Neuronal stem cell (in vitro differentiated cells): Measurements from ENCODE around the gene SEPTIN5.

Experiments
- DNase-seq: peaks from one replicate; pipeline ENCODE4 v3.0.0-alpha.2; 2013; ENCODE audit warnings: low spot score
- H2AFZ ChIP-seq: one replicate; pipeline ENCODE4 v1.6.1; 2013; ENCODE audit warnings: mild to moderate bottlenecking, low read length, inconsistent platforms
- H2AK5ac ChIP-seq: 2 replicates; pipeline ENCODE4 v1.6.1; 2013; ENCODE audit warnings: low read depth, mild to moderate bottlenecking, inconsistent platforms, low read length, moderate library complexity, mixed read lengths
- H2BK120ac ChIP-seq: 2 replicates; pipeline ENCODE4 v1.6.1; 2013; ENCODE audit warnings: low read depth, mild to moderate bottlenecking, inconsistent platforms, low read length, moderate library complexity, mixed read lengths
- H2BK12ac ChIP-seq: one replicate; pipeline ENCODE4 v1.6.1; 2013; ENCODE audit warnings: low read length, inconsistent platforms
- H2BK15ac ChIP-seq: 2 replicates; pipeline ENCODE4 v1.6.1; 2013; ENCODE audit warnings: mild to moderate bottlenecking, low read length, inconsistent platforms, mixed read lengths
- H2BK5ac ChIP-seq: one replicate; pipeline ENCODE4 v1.6.1; 2013; ENCODE audit warnings: inconsistent platforms, mild to moderate bottlenecking, low read length, moderate library complexity
- H3K14ac ChIP-seq: one replicate; pipeline ENCODE4 v1.6.1; 2013; ENCODE audit warnings: low read length, inconsistent platforms
- H3K18ac ChIP-seq: 2 replicates; pipeline ENCODE4 v1.6.1; 2013; ENCODE audit warnings: low read length, inconsistent platforms
- H3K23ac ChIP-seq: 2 replicates; pipeline ENCODE4 v1.6.1; 2013; ENCODE audit warnings: low read depth, mild to moderate bottlenecking, mixed read lengths, low read length, inconsistent platforms; ENCODE audit not compliant: poor library complexity
- H3K27ac ChIP-seq: replicated peaks from 3 replicates; pipeline ENCODE4 v1.5.1; 2013; ENCODE audit warnings: low read length, inconsistent platforms
- H3K27me3 ChIP-seq, 3 experiments: 2 replicates each; pipeline ENCODE4 v1.6.1; 2013; ENCODE audit warnings: low read length in 3 of 3, mild to moderate bottlenecking in 2 of 3, inconsistent platforms in 1 of 3, low read depth in 1 of 3, mixed read lengths in 1 of 3, moderate library complexity in 1 of 3; ENCODE audit not compliant: control insufficient read depth in 3 of 3, insufficient read depth in 3 of 3
- H3K36me3 ChIP-seq, 2 donors: replicated peaks in 1 of 2; 2 replicates each; pipeline ENCODE4 v1.6.1; 2013; ENCODE audit warnings: low read length in 2 of 2; ENCODE audit not compliant: control insufficient read depth in 2 of 2, insufficient read depth in 2 of 2
- H3K4ac ChIP-seq: 2 replicates; pipeline ENCODE4 v1.6.1; 2013; ENCODE audit warnings: inconsistent platforms, mild to moderate bottlenecking, low read length, moderate library complexity
- H3K4me1 ChIP-seq, 2 donors: 1 replicate in 1 of 2; 2 replicates in 1 of 2; pipeline ENCODE4 v1.6.1; 2013; ENCODE audit warnings: low read length in 2 of 2, low read depth in 1 of 2; ENCODE audit not compliant: control insufficient read depth in 2 of 2, insufficient read depth in 1 of 2
- H3K4me2 ChIP-seq: one replicate; pipeline ENCODE4 v1.6.1; 2013; ENCODE audit warnings: mild to moderate bottlenecking, low read length, inconsistent platforms; ENCODE audit not compliant: insufficient read depth, poor library complexity, severe bottlenecking
- H3K4me3 ChIP-seq, 2 donors: 2 replicates each; pipeline ENCODE4 v1.5.1; 2013; ENCODE audit warnings: low read length in 2 of 2, mild to moderate bottlenecking in 2 of 2, inconsistent platforms in 1 of 2, moderate library complexity in 1 of 2
- H3K79me1 ChIP-seq: one replicate; pipeline ENCODE4 v1.6.1; 2013; ENCODE audit warnings: low read depth, mild to moderate bottlenecking, inconsistent platforms, low read length, moderate library complexity
- H3K9ac ChIP-seq: one replicate; pipeline ENCODE4 v1.6.1; 2013; ENCODE audit warnings: mild to moderate bottlenecking, low read depth, low read length, inconsistent platforms; ENCODE audit not compliant: poor library complexity
- H3K9me3 ChIP-seq, 2 donors: replicated peaks in 1 of 2; 2 replicates each; pipeline versions ENCODE3 to v1.6.1; 2013; ENCODE audit warnings: low read length in 2 of 2, mild to moderate bottlenecking in 2 of 2, inconsistent platforms in 1 of 2, low read depth in 1 of 2, mixed read lengths in 1 of 2, moderate library complexity in 1 of 2; ENCODE audit not compliant: control insufficient read depth in 2 of 2, insufficient read depth in 1 of 2
- H4K8ac ChIP-seq: one replicate; pipeline ENCODE4 v1.6.1; 2013; ENCODE audit warnings: low read depth, mild to moderate bottlenecking, inconsistent platforms, low read length, moderate library complexity
- H4K91ac ChIP-seq: one replicate; pipeline ENCODE4 v1.6.1; 2013; ENCODE audit warnings: low read length, low read depth, mild to moderate bottlenecking, inconsistent platforms; ENCODE audit not compliant: poor library complexity
- WGBS, 2 donors: extraction: QIAGEN DNeasy Blood & Tissue Kit; methylation state at CpG; one replicate each; pipeline ENCODE4 v1.1.7; 2013; ENCODE audit warnings: missing lambda C conversion rate in 2 of 2, mixed read lengths in 1 of 2; ENCODE audit not compliant: insufficient read length in 2 of 2, insufficient replicate concordance in 1 of 2; ENCODE audit errors: extremely low coverage in 2 of 2; 5-methylcytosine and 5-hydroxymethylcytosine counted together

Gene SEPTIN5

DNA sequence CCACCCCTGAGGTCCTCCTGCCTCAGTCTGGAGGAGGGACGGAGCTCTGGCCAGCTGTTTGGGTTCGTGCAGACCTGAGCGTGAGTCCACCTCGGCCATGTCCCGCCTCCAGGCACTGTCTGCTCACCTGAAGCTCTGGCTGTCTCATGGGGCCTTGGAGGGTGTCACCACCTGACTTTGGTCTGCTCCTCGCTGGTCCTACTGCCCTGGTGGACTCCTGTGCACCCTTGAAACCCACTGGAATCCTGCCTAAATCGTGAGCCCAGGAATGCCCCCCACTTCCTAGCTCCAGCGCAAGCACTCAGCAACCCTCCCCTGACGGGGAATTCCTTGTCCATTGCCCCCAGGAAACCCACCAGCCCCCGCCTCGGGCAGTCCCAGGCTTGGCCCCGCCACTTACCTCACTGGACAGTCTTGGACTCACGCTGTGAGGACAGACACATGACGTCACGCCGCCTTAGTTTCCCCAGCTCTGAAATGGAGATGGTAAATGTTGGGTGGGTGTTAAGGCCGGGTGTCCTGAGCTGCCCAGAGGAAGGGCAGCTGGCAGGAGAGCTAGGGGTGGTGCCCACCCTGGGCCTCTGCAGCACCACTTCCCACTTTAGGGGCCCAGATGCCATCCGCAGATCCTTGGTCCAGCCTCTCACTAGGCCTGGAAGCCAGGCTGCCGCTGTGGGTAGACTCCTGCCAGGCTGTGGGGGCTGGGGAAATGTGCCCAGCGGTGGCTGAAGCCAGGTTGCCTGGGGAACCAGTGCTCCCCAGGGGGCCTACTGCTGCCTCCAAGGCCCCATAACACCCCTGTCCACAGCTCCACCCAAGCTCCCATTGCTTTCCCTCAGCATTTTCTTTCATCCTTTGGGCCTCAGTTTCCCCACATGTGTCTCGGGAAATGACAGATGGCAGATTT is 28.1 kb downstream of the SEPTIN5 start:
- H3K9me3 ChIP-seq: no peaks in the 10 kb centered on the region
- no peak overlapping the region for H3K4me3 ChIP-seq
- H3K23ac ChIP-seq: peak overlapping the region; percentile 73
- H3K36me3 ChIP-seq: no peaks in the 10 kb centered on the region
- no peak overlapping the region for H3K4me2 ChIP-seq
- H3K79me1 ChIP-seq: peaks cover 10% of the 10 kb centered on the region
- H2AK5ac ChIP-seq: peak overlapping the region; percentile 92
- H3K4ac ChIP-seq: peak overlapping the region; percentile 53
- peak overlapping the region; percentile 75 for H3K14ac ChIP-seq
- H3K4me1 ChIP-seq: peaks cover 18 to 25% of the 10 kb centered on the region in 2 donors
- H3K27me3 ChIP-seq: peaks cover 0 to 38% (median 1%) of the 10 kb centered on the region in 3 experiments
- peak overlapping the region; percentile 84 for H2BK12ac ChIP-seq
- no peak for DNase-seq
- H4K91ac ChIP-seq: no peak overlapping the region
- H2BK120ac ChIP-seq: no peak overlapping the region
- peak overlapping the region; percentile 67 for H2BK15ac ChIP-seq
- H2BK5ac ChIP-seq: peak overlapping the region; percentile 53
- WGBS, 2 donors: no CpG with 5 or more reads among the region's 21 CpGs
- peak overlapping the region; percentile 85 for H3K18ac ChIP-seq
- H4K8ac ChIP-seq: no peak overlapping the region
- no peak overlapping the region for H3K27ac ChIP-seq
- peak overlapping the region; percentile 77 for H3K9ac ChIP-seq
- H2AFZ ChIP-seq: no peak overlapping the region

DNA sequence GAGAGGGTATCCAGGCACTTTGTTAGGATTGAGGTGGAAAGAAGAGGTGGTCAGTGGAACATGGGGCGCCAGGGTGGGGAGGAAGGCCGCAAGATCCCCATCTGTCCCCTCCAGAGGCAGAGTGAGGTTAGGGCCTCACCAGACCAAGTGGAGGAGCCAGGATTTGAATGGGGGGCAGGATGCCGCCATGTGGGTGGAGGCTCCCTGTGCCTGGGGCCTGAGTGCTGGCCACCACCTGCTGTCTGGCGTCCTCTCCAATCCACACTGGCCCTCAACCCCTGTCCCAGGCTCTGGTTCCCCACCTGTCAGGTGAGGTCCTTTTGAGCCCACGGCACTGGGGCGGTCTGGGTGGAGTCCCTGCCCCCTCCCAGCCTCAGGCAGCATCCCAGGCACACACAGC is 28.8 kb downstream of the SEPTIN5 start:
- no peak overlapping the region for H2BK12ac ChIP-seq
- H3K14ac ChIP-seq: peak overlapping the region; percentile 38
- no peaks in the 10 kb centered on the region for H3K9me3 ChIP-seq
- H3K23ac ChIP-seq: peak overlapping the region; percentile 65
- H2BK15ac ChIP-seq: peak overlapping the region; percentile 81
- peaks cover 13 to 18% of the 10 kb centered on the region in 2 donors for H3K4me1 ChIP-seq
- peak overlapping the region; percentile 71 for H3K18ac ChIP-seq
- peak overlapping the region; percentile 43 for H4K8ac ChIP-seq
- no peak for DNase-seq
- H3K36me3 ChIP-seq: no peaks in the 10 kb centered on the region
- peaks cover 12% of the 10 kb centered on the region for H3K79me1 ChIP-seq
- peak overlapping the region; percentile 53 for H3K4ac ChIP-seq
- H3K4me3 ChIP-seq: no peak overlapping the region
- no peak overlapping the region for H3K27ac ChIP-seq
- no peak overlapping the region for H2BK5ac ChIP-seq
- H3K9ac ChIP-seq: no peak overlapping the region
- no peak overlapping the region for H3K4me2 ChIP-seq
- no peak overlapping the region for H4K91ac ChIP-seq
- H2AFZ ChIP-seq: no peak overlapping the region
- H3K27me3 ChIP-seq: peaks cover 0 to 40% (median 1%) of the 10 kb centered on the region in 3 experiments
- H2AK5ac ChIP-seq: peak overlapping the region; percentile 92
- H2BK120ac ChIP-seq: no peak overlapping the region
- no CpG with 5 or more reads among the region's 6 CpGs for WGBS, 2 donors

DNA sequence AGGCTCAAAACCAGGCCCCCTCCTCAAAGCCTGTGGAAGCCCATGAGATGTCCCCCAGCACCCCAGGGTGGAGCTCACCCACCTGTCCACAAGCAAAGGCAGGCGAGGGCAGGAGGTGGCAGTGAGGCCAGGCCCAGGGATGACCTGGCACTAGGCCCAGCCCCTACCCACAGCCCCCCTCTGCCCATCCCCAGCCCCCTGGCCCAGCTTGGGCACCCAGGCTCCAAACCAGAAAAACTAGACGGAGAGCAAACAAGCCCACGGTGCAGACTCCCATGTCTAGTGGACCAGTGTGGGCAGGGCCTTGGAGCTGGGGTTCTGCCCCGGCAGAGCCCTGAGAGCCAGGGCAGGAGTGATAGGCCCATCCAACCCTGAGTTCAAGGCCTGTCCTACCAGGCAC is 29.3 kb downstream of the SEPTIN5 start:
- H2BK15ac ChIP-seq: peak overlapping the region; percentile 37
- H2BK12ac ChIP-seq: peak overlapping the region; percentile 22
- peaks cover 0 to 43% (median 1%) of the 10 kb centered on the region in 3 experiments for H3K27me3 ChIP-seq
- H3K36me3 ChIP-seq: no peaks in the 10 kb centered on the region
- peak overlapping the region; percentile 81 for H2BK120ac ChIP-seq
- peak overlapping the region in 1 of 2 donors; percentile 15 for H3K4me3 ChIP-seq
- H2AK5ac ChIP-seq: peak overlapping the region; percentile 92
- no peak overlapping the region for H3K14ac ChIP-seq
- no peak overlapping the region for H3K4ac ChIP-seq
- no peak overlapping the region for H3K9ac ChIP-seq
- DNase-seq: no peak
- no peaks in the 10 kb centered on the region for H3K9me3 ChIP-seq
- peak overlapping the region; percentile 44 for H3K18ac ChIP-seq
- no CpG with 5 or more reads among the region's 4 CpGs for WGBS, 2 donors
- H3K4me2 ChIP-seq: no peak overlapping the region
- H2AFZ ChIP-seq: no peak overlapping the region
- H4K8ac ChIP-seq: no peak overlapping the region
- H2BK5ac ChIP-seq: peak overlapping the region; percentile 53
- H3K79me1 ChIP-seq: peaks cover 12% of the 10 kb centered on the region
- peaks cover 7 to 12% of the 10 kb centered on the region in 2 donors for H3K4me1 ChIP-seq
- H4K91ac ChIP-seq: no peak overlapping the region
- peak overlapping the region; percentile 65 for H3K23ac ChIP-seq
- H3K27ac ChIP-seq: no peak overlapping the region

DNA sequence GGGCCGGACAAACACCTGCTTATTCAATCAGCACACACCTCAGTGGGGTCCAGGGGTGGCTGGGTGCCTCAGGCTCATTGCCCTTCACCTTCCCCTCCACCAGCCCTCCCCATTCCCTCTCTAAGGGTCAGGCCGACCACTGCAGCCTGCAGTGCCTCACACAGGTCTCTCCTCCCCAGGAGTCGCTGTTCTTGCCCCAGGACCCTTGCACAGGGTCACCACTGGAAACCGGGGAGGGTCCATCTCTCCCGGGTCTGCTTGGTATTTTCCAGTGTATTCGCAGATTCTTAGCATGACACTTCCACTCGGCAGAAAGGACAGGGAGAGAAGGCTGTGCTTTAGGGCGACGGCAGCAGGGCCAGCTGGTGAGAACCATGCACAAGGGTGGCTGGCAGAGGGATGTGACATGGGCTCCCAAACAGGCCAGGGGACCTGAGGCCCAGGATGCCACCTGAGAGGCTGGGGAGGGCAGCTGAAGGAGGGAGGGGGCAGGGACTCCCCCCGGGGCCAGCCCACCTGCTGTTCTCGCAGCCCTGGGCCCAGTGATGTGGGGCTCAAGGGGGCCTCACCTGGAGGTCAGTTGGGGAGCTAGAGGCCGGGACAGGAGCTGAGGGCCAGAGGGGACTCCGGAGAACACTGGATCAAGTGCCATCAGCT is 30.2 kb downstream of the SEPTIN5 start:
- peak overlapping the region; percentile 21 for H3K14ac ChIP-seq
- H4K8ac ChIP-seq: no peak overlapping the region
- peaks cover 12% of the 10 kb centered on the region for H3K79me1 ChIP-seq
- H3K4me2 ChIP-seq: no peak overlapping the region
- H3K27me3 ChIP-seq: peaks cover 0 to 51% (median 1%) of the 10 kb centered on the region in 3 experiments
- H4K91ac ChIP-seq: no peak overlapping the region
- peak overlapping the region; percentile 37 for H2BK15ac ChIP-seq
- no peak overlapping the region for H3K18ac ChIP-seq
- H3K23ac ChIP-seq: peak overlapping the region; percentile 43
- no peaks in the 10 kb centered on the region for H3K36me3 ChIP-seq
- H3K4me1 ChIP-seq: peaks cover 9 to 17% of the 10 kb centered on the region in 2 donors
- H3K4ac ChIP-seq: no peak overlapping the region
- H2AK5ac ChIP-seq: peak overlapping the region; percentile 30
- peak overlapping the region; percentile 81 for H2BK120ac ChIP-seq
- no peak overlapping the region for H3K4me3 ChIP-seq
- H2AFZ ChIP-seq: no peak overlapping the region
- no peak overlapping the region for H3K27ac ChIP-seq
- no peak for DNase-seq
- no peak overlapping the region for H2BK12ac ChIP-seq
- H2BK5ac ChIP-seq: peak overlapping the region; percentile 75
- H3K9ac ChIP-seq: no peak overlapping the region
- no CpG with 5 or more reads among the region's 13 CpGs for WGBS, 2 donors
- H3K9me3 ChIP-seq: no peaks in the 10 kb centered on the region
